CD8-positive, alpha-beta memory T cell (primary cell): ENCODE data around the gene ERC2. TPM values are rescaled to one million over a fixed set of nuclear protein-coding genes. Genes with fewer than 3 reads are reported as not detected.

Source experiments
- CTCF ChIA-PET: fragments of 350-600 bp; sonication (Branson Sonifier 250); formaldehyde crosslinking; loops from one replicate; lab custom pipeline; 2021; ENCODE audit warnings: antibody characterized with exemption; lab: Charles Lee
- POLR2A ChIA-PET: fragments of 350-600 bp; sonication (Branson Sonifier 250); formaldehyde crosslinking; loops from one replicate; lab custom pipeline; 2021; ENCODE audit warnings: antibody characterized with exemption; lab: Charles Lee
- DNase-seq, 5 donors: peaks; one replicate each; pipeline versions ENCODE4 v3.0.0 to v3.0.0-alpha.2; 2020 to 2022; ENCODE audit warnings: mixed read lengths in 1 of 5
- H3K27ac ChIP-seq: one replicate; pipeline ENCODE4 v1.7.0; 2013; ENCODE audit warnings: low read depth, mild to moderate bottlenecking, low read length, moderate library complexity
- H3K27me3 ChIP-seq: 2 replicates; pipeline ENCODE4 v1.7.0; 2013; ENCODE audit warnings: low read length, mild to moderate bottlenecking; ENCODE audit not compliant: insufficient read depth, poor library complexity, severe bottlenecking
- H3K36me3 ChIP-seq: 2 replicates; pipeline ENCODE4 v1.7.0; 2013; ENCODE audit warnings: mild to moderate bottlenecking, low read length, moderate library complexity; ENCODE audit not compliant: insufficient read depth
- H3K4me1 ChIP-seq: 2 replicates; pipeline ENCODE4 v1.7.0; 2013; ENCODE audit warnings: mild to moderate bottlenecking, low read length, moderate library complexity; ENCODE audit not compliant: insufficient read depth
- H3K4me3 ChIP-seq: 2 replicates; pipeline ENCODE4 v1.7.0; 2013; ENCODE audit warnings: mild to moderate bottlenecking, low read length
- H3K9me3 ChIP-seq: 2 replicates; pipeline ENCODE4 v1.7.0; 2013; ENCODE audit warnings: mild to moderate bottlenecking, low read length
- H3K27ac Mint-ChIP-seq, 8 donors: one replicate each; pipeline ENCODE4 v1.8.0; 2020 to 2021; ENCODE audit warnings: mixed read lengths in 8 of 8, mild to moderate bottlenecking in 6 of 8, inconsistent platforms in 3 of 8, moderate library complexity in 3 of 8
- H3K27me3 Mint-ChIP-seq, 2 donors: one replicate each; pipeline ENCODE4 v1.8.0; 2020 to 2021; ENCODE audit warnings: mixed read lengths in 2 of 2, mild to moderate bottlenecking in 1 of 2, moderate library complexity in 1 of 2
- H3K36me3 Mint-ChIP-seq, 3 donors: one replicate each; pipeline ENCODE4 v1.8.0; 2020 to 2021; ENCODE audit warnings: mixed read lengths in 3 of 3, inconsistent platforms in 1 of 3, mild to moderate bottlenecking in 1 of 3
- H3K4me1 Mint-ChIP-seq, 3 donors: one replicate each; pipeline ENCODE4 v1.8.0; 2020 to 2021; ENCODE audit warnings: mixed read lengths in 3 of 3, inconsistent platforms in 1 of 3, mild to moderate bottlenecking in 1 of 3
- H3K4me3 Mint-ChIP-seq, 7 donors: one replicate each; pipeline ENCODE4 v1.8.0; 2020 to 2021; ENCODE audit warnings: mixed read lengths in 7 of 7, mild to moderate bottlenecking in 6 of 7, moderate library complexity in 4 of 7, inconsistent platforms in 2 of 7
- H3K9me3 Mint-ChIP-seq, 5 donors: one replicate each; pipeline ENCODE4 v1.8.0; 2020 to 2022; ENCODE audit warnings: mixed read lengths in 5 of 5, mild to moderate bottlenecking in 3 of 5, moderate library complexity in 2 of 5, inconsistent platforms in 1 of 5
- polyA plus RNA-seq: library from polyadenylated mRNA; unstranded; fragments of 300-500 nt; fragmentation: Illumina TruSeq; gene quantifications from one replicate; pipeline ENCODE4 v1.2.3, GENCODE V29; 2021
- total RNA-seq, 2 experiments: library from RNA; stranded (reverse); gene quantifications; one replicate each; pipeline ENCODE4 v1.2.3, GENCODE V29; 2021

The ERC2 gene
- total and polyA plus RNA-seq, 3 experiments from 2014 or later = not detected

DNA sequence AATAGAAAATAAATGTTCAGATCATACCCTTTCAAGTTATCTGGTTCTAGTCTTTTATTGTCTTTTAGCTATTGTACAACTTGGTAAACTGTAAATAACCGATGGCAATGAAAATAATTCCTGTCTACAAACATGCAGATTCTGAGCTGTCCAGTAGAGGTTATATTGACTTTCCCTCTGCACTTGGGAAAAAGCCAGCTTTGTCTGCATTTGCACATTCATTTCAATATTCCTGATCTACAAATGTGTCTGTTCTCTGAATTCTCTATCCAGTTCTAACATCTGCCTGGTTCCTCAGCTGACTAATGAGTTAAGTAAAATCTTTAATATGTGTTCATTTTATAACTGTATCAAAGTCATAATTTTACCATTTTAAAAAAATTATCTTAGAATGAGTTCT is 408.5 kb downstream of the ERC2 start:
- Histone ChIP-seq H3K27ac (no peak overlapping the region), H3K9me3 (no peaks in the 10 kb centered on the region), H3K4me1 (no peaks in the 10 kb centered on the region), H3K4me3 (no peak overlapping the region), H3K27me3 (no peaks in the 10 kb centered on the region), H3K36me3 (no peaks in the 10 kb centered on the region)
- Mint-ChIP-seq H3K27ac (no peak overlapping the region), H3K36me3 (no peaks in the 10 kb centered on the region), H3K9me3 (peaks cover 0 to 1% (median 0%) of the 10 kb centered on the region in 5 donors), H3K4me3 (no peak overlapping the region), H3K4me1 (no peaks in the 10 kb centered on the region), H3K27me3 (no peaks in the 10 kb centered on the region)
- ChIA-PET CTCF (no interaction called here), POLR2A (no interaction called here)
- no peak for DNase-seq

DNA sequence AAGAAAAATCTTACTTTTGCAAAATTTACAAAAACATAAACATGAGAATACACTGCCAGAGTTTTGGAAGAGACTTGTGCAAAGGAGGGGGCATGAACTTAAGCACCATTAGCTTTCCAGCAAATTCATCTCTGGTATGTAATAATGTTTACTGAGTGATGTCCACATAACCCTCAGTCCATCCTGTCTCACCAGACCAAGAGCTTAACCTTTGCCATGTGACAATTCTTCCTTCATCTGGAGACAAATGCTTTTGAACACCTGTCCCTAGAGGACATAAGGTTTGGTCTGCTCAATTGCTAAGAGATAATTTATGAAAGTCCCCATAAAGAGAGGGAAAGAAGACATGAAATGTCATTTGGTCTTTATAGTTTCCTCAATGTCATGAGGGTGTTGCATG is 412.3 kb downstream of the ERC2 start:
- H3K9me3 Mint-ChIP-seq = peaks cover 0 to 3% (median 0%) of the 10 kb centered on the region in 5 donors
- H3K9me3 ChIP-seq = no peaks in the 10 kb centered on the region
- H3K27me3 Mint-ChIP-seq = no peaks in the 10 kb centered on the region
- no peak overlapping the region for H3K4me3 ChIP-seq
- H3K36me3 Mint-ChIP-seq = no peaks in the 10 kb centered on the region
- H3K4me1 ChIP-seq = no peaks in the 10 kb centered on the region
- ChIA-PET CTCF (no interaction called here), POLR2A (no interaction called here)
- no peak overlapping the region for H3K27ac Mint-ChIP-seq
- no peaks in the 10 kb centered on the region for H3K27me3 ChIP-seq
- H3K27ac ChIP-seq = no peak overlapping the region
- no peaks in the 10 kb centered on the region for H3K4me1 Mint-ChIP-seq
- no peaks in the 10 kb centered on the region for H3K36me3 ChIP-seq
- DNase-seq = no peak
- H3K4me3 Mint-ChIP-seq = no peak overlapping the region

DNA sequence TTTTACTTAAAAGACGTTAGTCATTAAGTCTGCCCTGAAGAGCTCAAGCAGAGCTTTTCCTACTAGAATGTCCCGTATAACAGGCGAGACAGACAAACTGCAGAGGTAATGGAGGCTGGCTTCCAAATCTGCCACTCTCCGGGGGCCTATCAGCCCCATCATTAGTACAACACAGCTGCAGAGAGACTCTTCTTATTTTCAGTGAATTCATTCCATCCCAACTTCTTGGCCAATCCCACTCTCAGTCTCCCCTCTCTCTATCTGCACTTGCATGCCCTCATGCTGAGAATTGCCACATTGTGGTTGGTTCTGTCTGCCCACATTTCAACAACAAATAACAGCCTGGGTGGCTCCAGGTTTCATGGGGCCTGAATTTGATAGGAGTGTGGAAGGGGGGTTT is 412.7 kb downstream of the ERC2 start:
- DNase-seq = no peak
- Mint-ChIP-seq H3K27me3 (no peaks in the 10 kb centered on the region), H3K4me3 (no peak overlapping the region), H3K9me3 (peaks cover 0 to 3% (median 0%) of the 10 kb centered on the region in 5 donors), H3K36me3 (no peaks in the 10 kb centered on the region), H3K27ac (no peak overlapping the region), H3K4me1 (no peaks in the 10 kb centered on the region)
- ChIA-PET POLR2A (no interaction called here), CTCF (no interaction called here)
- H3K27ac ChIP-seq = no peak overlapping the region
- H3K4me3 ChIP-seq = no peak overlapping the region
- no peaks in the 10 kb centered on the region for H3K4me1 ChIP-seq
- H3K9me3 ChIP-seq = no peaks in the 10 kb centered on the region
- H3K36me3 ChIP-seq = no peaks in the 10 kb centered on the region
- no peaks in the 10 kb centered on the region for H3K27me3 ChIP-seq

DNA sequence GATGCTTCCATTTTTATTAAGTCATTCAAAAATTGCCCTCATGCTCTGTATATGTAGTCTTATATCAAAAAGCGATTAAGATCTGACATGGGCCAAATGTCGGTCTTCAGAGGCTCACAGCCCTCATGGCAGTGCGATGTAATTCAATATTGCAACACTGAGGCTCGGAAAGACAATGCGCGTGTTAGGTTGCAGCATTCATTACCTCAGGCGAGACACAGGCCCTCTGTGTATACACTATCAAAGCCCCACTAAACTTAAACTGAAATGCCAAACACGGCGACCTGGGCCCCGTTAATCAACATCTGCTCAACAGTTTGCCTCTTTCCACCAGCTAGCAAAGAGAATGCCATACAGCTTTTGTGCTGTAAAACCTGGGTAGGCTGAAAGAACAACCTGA is 413.4 kb downstream of the ERC2 start:
- Mint-ChIP-seq H3K4me1 (no peaks in the 10 kb centered on the region), H3K4me3 (no peak overlapping the region), H3K36me3 (no peaks in the 10 kb centered on the region), H3K27me3 (no peaks in the 10 kb centered on the region), H3K9me3 (peaks cover 0 to 3% (median 0%) of the 10 kb centered on the region in 5 donors), H3K27ac (no peak overlapping the region)
- Histone ChIP-seq H3K9me3 (no peaks in the 10 kb centered on the region), H3K36me3 (no peaks in the 10 kb centered on the region), H3K27ac (no peak overlapping the region), H3K4me1 (no peaks in the 10 kb centered on the region), H3K4me3 (no peak overlapping the region), H3K27me3 (no peaks in the 10 kb centered on the region)
- ChIA-PET CTCF (no interaction called here), POLR2A (no interaction called here)
- DNase-seq = no peak

DNA sequence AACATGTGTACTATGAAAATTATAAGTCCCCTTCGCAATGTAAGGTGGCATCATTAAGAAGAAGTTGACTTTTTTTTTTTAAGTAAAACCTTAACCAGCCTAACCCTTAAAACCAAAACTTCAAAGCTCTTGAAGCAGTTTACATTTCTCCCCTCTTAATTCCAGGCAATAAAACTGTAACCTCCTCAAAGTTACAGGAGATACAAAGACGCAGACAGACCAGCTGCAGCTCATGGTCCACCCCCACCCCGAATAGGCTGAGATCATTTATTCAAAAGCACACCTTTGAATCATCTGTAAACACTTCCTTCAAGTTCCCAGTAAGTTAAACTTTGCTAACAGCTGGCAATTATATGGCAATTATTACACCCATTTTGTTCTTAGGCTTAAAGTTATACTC is 414.5 kb downstream of the ERC2 start:
- Histone ChIP-seq H3K9me3 (no peaks in the 10 kb centered on the region), H3K27ac (no peak overlapping the region), H3K4me3 (no peak overlapping the region), H3K4me1 (no peaks in the 10 kb centered on the region), H3K36me3 (no peaks in the 10 kb centered on the region), H3K27me3 (no peaks in the 10 kb centered on the region)
- Mint-ChIP-seq H3K4me1 (no peaks in the 10 kb centered on the region), H3K27me3 (peaks cover 0 to 2% of the 10 kb centered on the region in 2 donors), H3K27ac (no peak overlapping the region), H3K36me3 (no peaks in the 10 kb centered on the region), H3K9me3 (peaks cover 0 to 3% (median 0%) of the 10 kb centered on the region in 5 donors), H3K4me3 (no peak overlapping the region)
- DNase-seq = no peak
- ChIA-PET POLR2A (no interaction called here), CTCF (no interaction called here)

DNA sequence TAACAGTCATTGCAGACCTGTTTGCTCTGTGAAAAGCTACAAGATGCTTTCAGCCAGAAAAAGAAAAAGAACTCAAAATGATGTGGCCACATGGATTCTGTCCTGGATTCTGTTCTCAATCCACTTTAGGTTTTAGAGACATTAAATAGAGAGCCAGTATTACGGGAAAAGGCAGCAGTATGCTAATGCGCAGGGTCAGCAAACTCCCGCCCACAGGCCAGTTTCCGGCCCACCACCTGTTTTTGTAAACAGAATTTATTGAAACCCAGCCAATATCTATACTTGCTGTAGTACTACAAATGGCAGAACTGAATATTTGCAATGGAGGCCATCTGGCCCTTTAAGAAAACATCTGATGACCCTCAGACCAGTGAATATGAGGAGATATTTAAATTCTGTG is 416.1 kb downstream of the ERC2 start:
- H3K9me3 Mint-ChIP-seq = peaks cover 0 to 3% (median 0%) of the 10 kb centered on the region in 5 donors
- H3K36me3 ChIP-seq = no peaks in the 10 kb centered on the region
- H3K4me3 ChIP-seq = no peak overlapping the region
- H3K4me3 Mint-ChIP-seq = no peak overlapping the region
- CTCF ChIA-PET = no interaction called here
- DNase-seq = no peak
- H3K27ac Mint-ChIP-seq = no peak overlapping the region
- POLR2A ChIA-PET = no interaction called here
- no peaks in the 10 kb centered on the region for H3K27me3 ChIP-seq
- no peaks in the 10 kb centered on the region for H3K9me3 ChIP-seq
- H3K27me3 Mint-ChIP-seq = peaks cover 0 to 2% of the 10 kb centered on the region in 2 donors
- no peaks in the 10 kb centered on the region for H3K36me3 Mint-ChIP-seq
- H3K4me1 ChIP-seq = no peaks in the 10 kb centered on the region
- no peak overlapping the region for H3K27ac ChIP-seq
- H3K4me1 Mint-ChIP-seq = no peaks in the 10 kb centered on the region

DNA sequence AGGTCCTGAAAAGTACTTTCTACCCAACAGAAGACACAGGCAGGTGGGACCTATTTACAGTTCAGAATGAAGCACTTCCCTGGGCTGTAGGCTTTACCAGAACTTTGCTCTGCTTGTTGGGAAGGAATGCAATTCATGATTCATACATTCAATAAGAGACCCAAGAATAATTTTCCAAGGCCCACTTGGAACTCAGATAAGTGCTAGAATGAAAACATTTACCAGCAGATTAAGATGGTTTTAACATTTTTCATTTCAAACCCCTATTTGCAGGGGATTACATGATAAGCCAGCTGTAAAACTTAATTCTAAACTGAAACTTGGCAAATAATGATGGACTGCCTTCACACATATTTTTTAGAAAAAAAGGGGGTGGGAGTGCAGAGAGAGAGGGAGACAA is 417.2 kb downstream of the ERC2 start:
- no peaks in the 10 kb centered on the region for H3K4me1 Mint-ChIP-seq
- no peak overlapping the region for H3K27ac ChIP-seq
- H3K4me3 ChIP-seq = no peak overlapping the region
- H3K9me3 ChIP-seq = no peaks in the 10 kb centered on the region
- H3K4me1 ChIP-seq = no peaks in the 10 kb centered on the region
- H3K27me3 ChIP-seq = no peaks in the 10 kb centered on the region
- H3K4me3 Mint-ChIP-seq = no peak overlapping the region
- H3K36me3 ChIP-seq = no peaks in the 10 kb centered on the region
- DNase-seq = no peak
- ChIA-PET CTCF (no interaction called here), POLR2A (no interaction called here)
- H3K36me3 Mint-ChIP-seq = no peaks in the 10 kb centered on the region
- no peak overlapping the region for H3K27ac Mint-ChIP-seq
- peaks cover 0 to 2% of the 10 kb centered on the region in 2 donors for H3K27me3 Mint-ChIP-seq
- H3K9me3 Mint-ChIP-seq = peaks cover 0 to 3% (median 0%) of the 10 kb centered on the region in 5 donors

DNA sequence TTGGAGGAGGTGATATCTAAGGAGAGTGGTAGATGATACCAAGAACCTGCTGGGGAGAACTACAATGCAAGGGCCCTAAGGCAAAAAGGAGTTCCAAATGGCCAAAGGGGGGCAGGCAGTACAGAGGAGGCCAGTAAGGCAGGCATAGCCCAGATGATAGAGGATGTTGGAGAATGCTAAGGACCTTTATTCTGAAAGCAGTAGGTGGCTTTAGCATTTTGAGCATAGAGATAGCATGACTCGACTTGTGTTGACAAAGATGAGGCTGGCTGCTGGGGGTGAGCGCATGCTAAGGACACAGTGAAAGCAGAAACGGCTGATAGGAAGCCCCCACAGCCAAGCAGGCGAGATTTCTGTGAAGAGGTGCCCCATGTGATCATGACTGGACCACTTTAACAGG is 419.3 kb downstream of the ERC2 start:
- CTCF ChIA-PET = no interaction called here
- Mint-ChIP-seq H3K4me1 (no peaks in the 10 kb centered on the region), H3K27ac (no peak overlapping the region), H3K9me3 (no peaks in the 10 kb centered on the region), H3K36me3 (no peaks in the 10 kb centered on the region), H3K27me3 (peaks cover 0 to 2% of the 10 kb centered on the region in 2 donors), H3K4me3 (no peak overlapping the region)
- H3K36me3 ChIP-seq = no peaks in the 10 kb centered on the region
- POLR2A ChIA-PET = no interaction called here
- H3K4me1 ChIP-seq = no peaks in the 10 kb centered on the region
- H3K27me3 ChIP-seq = no peaks in the 10 kb centered on the region
- no peaks in the 10 kb centered on the region for H3K9me3 ChIP-seq
- no peak overlapping the region for H3K27ac ChIP-seq
- no peak for DNase-seq
- no peak overlapping the region for H3K4me3 ChIP-seq

DNA sequence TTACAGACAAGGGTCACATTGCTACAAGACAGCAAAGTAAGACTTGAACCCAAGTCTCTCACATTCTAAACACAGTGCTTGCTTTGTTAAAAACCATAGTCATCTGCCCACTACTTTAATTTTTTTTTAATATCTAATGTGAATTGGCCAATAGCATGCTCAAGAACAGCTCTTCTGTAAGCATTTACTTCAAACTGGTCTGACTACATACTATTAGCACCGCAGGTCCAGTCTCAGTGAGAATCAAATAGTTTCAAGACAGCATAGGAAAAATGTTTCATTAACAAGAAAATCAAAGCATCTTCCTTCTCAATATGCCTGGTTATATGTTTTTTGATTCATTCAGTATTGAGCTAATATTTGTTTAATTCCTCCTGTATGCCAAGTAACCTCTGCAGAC is 419.9 kb downstream of the ERC2 start:
- peaks cover 0 to 2% of the 10 kb centered on the region in 2 donors for H3K27me3 Mint-ChIP-seq
- Histone ChIP-seq H3K27ac (no peak overlapping the region), H3K4me3 (no peak overlapping the region), H3K4me1 (no peaks in the 10 kb centered on the region), H3K36me3 (no peaks in the 10 kb centered on the region), H3K9me3 (no peaks in the 10 kb centered on the region), H3K27me3 (no peaks in the 10 kb centered on the region)
- no peak overlapping the region for H3K27ac Mint-ChIP-seq
- H3K36me3 Mint-ChIP-seq = no peaks in the 10 kb centered on the region
- CTCF ChIA-PET = no interaction called here
- POLR2A ChIA-PET = no interaction called here
- DNase-seq = no peak
- H3K4me1 Mint-ChIP-seq = no peaks in the 10 kb centered on the region
- no peaks in the 10 kb centered on the region for H3K9me3 Mint-ChIP-seq
- no peak overlapping the region for H3K4me3 Mint-ChIP-seq
